GM03348 (cell line): Measurements from ENCODE around the gene GGCX.

ENCODE experiments used
- DNase-seq: peaks from one replicate; pipeline ENCODE4 v3.0.0; 2012; ENCODE audit warnings: low spot score

GGCX gene

DNA sequence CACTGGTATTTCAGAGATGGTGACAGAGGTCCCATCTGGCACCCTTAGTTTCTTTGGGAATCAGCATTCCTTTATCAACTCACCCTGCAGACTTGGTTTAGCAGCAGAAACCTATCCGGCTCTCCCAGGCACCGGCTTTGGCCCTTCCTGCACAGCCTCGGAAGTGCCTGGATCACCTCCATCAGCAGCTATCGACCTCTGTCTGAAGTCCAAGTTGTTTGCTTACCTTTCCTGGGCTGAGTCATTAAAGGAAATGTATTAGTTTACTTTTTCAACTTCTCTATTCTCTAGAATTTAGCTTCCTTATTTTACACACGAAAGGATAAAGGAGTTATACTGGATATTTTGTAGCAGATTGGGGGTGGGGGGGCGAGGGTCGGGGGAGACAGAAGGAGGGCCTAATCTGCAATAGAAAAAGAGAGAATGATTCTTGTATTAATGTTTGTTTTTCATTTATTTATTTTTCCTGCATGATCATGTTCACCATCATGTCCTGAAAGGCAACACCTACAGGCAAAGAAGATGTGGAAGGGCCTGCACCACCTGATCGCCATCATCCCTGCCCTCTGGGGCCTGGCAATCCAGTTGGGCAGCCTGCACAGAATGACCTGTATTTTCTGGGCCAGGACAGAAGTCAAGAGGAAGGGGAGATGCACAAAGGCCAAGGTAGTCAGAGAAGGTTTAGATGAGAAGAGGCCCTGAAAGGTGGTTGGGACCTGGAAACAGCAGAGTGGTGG is 44.5 kb downstream of the GGCX start:
- DNase-seq = no peak

DNA sequence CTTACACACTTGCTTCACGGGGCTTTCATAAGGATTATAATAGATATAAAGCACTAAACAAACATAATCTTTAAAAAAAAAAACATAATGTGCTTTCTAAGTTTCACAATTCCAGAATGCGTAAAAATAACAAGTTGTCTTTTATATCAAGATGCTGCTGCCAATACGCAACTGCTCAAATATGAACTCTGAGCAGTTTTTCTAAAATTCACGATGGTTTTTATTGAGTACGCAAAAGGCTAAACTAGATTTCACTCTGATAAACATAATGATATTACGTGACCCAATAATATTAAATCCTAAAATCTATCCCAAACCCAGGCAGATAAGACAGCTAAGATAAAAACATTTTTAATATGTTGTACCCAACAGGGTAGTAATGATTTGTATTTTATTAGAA is 47.0 kb downstream of the GGCX start:
- no peak for DNase-seq

DNA sequence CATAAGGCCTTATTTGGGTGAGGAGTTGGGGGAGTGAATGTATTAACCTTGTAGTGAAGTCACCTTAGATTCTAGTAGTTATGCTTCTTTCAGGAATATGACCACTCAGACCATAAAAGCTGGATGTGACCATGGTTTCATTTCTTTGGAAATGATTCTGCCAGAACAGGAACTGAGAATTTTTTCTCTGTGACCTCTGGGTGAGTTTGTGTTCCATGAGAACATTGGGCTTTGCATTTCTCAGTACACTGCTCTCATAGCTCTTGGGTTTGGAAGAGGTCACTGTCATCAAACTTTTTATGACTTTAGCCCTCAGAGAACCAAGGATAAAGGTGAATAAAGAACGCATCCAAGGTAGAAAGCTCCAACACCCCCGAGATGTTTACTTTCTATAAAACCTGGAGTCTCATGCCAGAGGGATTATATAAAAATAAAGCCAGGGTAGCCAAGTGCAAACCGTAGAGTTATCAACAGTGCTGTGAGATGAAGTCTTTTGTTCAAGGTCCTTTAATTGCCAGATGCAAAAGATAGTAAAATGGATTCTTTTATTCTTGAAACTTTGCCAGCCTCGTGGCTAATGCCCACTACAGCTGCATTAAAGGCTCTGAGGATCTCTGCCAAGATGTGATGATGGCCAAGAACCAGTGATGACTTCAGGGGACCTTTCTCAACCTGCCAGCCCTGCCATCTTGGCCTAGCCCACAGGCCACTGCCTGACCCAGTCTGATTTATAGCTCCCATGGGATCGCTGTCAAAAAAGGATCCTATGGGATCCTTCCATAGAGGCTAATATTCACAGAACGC is 50.1 kb downstream of the GGCX start:
- no peak for DNase-seq

DNA sequence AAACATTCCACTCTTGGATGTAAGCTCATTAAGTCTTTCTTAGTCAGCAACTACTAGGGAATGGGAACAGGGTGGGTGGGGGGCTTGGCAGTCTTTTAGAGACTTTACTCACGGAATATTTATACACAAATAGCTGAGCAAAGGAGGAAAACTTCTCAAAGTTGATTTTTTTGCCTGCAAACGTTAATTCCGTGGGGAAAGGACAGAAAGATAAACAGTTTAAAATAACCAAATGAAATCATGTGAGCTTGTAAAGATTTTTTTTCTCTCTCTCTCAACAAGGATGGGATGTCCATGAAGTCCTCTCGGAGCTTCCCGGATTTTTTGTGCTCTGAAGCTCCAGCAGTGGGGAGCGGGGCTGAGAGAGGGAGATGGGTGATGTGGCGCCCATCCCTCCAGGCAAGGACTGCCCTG is 54.5 kb downstream of the GGCX start:
- no peak for DNase-seq

DNA sequence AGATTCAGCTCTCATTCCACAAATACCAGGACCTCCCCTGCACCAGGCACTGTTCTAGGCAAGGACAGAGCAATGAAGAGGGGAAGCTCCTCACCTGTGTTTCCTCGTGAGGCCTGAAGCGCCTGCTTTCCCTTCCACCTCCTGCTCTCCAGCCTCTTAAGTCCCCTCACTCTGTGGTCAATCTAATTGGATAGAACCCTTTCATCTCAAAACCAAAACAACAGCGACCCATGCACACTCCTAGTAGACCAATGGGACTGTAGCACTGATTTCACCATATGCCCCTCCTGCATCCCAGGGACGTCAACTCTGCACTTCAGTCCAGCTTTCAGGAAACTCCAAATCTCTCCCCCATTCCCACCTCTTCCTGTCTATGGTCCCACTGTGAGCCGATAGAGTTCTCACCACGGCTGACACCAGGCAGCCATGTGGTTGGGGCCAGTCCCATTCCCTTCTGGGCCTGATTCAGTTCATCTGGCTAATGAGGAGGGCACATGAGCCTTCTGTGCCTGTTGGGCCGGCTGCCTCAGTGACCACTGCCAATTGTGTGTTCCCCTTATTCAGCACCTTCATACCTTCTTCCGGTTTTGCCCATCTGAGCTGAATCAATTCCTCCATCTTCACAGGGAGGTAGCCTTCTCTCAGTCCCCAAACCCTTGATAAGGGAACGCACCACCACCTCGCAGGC is 55.6 kb downstream of the GGCX start:
- peak; percentile 33 for DNase-seq

DNA sequence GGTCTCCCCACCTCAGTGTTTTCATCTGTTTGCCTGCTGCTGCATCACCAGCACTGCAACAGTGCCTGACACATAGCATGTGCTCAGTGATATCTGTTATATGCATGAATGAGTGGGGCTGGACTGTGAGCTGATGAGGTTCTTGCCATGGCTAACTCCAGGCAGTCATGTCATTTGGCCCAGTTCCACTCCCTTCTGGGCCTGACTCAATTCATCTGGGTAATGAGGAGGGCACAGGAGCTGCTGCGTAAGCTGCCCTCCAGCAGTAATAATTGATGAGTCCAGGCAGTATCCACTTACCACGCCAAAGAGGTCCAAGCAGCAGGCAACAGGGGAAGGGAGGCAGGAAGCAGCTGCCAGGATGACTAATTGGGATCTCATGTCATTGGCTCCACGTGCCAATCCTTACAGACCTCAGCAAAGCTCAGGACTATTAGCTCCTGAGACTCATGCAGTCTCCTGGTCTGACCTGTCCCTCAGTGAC is 56.5 kb downstream of the GGCX start:
- DNase-seq = peak; percentile 86

DNA sequence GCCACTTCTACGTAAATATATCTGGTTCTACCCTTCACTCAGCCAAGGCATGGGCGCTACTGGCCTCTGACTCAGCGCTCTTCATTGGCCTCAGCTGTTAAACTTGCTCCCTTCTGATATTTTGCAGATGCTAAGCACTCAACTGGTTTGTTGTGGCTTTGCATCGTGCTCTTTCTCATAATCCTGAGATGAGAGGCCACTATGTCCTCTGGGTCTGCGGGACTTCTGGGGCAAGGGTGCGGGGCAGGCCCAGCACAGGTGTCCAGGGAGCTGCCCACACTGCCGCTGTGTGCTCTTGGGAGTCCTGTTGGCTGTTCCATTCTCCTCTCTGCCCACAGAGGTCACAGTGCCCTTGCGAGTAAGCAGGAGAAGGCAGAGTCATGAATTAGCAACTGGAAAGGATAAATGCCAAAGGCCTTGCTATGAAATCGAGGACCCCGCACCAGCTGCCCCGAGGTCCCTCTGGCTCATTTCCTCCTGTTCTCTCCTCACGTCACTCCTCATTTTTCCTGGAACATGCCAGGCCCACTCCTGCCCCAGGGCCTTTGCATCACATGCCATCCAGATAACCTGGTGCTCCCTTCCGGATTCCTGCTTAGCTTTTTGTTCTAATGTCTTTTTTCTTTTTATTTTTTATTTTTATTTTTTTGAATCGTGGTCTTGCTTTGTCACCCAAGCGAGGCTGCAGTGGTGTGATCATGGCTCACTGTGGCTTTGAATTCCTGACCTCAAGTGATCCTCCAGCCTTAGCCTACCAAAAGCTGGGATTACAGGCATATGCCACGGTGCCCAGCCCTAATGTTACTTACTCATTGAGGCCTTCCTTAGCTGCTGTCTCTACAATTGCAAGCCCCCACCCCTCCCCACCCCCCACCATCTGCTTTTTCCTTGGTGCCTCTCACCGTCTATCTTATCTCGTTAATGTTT is 57.2 kb downstream of the GGCX start:
- DNase-seq = peak; percentile 70

DNA sequence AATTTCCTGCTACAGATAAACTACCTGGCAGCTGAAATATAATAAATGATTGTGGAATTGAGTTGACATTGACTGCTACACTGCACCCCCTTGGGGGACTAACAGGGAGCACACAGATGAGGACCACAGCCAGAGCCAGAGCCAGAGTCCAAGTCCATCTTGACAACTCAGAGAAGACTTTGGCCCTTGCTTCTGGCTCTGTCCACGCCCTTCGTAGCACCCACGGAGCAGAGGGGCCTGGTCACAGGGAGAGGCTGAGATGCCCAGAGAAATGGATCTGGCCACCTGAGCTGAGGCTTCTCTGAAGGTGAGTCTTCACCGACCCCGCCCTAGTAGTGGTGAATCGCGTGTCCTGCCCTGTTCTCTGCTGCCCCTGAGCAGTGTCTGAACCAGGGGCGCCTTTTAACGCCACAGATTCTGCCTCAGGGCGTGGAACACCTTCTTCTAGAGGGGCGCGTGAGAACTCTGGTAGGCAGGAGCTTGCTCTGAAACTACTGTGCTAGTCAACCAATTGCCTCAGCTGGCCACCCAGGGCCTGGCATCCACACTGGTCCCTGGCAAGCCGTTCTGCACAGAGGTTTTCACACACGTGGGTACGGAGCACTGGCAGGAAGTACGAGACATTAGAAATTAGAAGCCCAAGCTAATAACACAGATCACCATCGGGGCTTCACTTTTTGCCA is 58.0 kb downstream of the GGCX start:
- DNase-seq = no peak

DNA sequence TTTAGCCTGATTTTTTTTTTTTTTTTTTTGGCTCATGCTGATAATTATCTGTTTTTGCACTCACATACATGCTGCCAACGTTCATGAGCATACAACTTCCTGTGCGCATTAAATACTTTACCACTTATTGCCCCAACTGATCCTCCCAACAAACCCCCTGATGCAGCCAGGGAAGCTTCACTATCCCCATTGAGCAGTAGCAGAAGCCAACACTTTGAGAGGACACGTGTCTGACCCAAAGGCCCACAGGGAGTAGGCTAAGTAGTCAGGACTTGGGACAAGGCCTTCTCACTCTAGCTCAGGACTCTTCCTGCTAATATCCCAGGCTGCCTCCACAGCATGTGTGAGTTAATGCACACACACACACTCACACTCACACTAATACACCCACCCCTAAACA is 58.6 kb downstream of the GGCX start:
- no peak for DNase-seq

DNA sequence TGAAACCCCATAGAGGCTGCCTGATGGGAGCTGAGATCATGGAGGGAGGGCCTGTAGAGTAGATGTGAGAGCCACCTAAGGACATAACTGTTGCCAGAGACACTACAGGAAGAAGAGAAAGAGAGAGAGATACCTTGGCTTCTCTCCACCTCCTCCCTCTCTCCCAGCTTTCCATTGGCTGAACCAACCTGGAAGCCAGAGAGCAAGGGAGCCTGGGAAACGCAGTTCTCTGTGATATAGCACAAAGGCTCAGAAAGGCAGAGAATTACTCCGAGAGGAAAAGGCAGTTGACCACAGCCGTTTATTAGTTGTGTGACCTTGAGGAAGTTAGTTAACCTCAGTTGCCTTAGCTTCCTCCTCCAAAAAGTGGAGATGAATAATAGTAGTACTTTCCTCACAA is 60.0 kb downstream of the GGCX start:
- no peak for DNase-seq

DNA sequence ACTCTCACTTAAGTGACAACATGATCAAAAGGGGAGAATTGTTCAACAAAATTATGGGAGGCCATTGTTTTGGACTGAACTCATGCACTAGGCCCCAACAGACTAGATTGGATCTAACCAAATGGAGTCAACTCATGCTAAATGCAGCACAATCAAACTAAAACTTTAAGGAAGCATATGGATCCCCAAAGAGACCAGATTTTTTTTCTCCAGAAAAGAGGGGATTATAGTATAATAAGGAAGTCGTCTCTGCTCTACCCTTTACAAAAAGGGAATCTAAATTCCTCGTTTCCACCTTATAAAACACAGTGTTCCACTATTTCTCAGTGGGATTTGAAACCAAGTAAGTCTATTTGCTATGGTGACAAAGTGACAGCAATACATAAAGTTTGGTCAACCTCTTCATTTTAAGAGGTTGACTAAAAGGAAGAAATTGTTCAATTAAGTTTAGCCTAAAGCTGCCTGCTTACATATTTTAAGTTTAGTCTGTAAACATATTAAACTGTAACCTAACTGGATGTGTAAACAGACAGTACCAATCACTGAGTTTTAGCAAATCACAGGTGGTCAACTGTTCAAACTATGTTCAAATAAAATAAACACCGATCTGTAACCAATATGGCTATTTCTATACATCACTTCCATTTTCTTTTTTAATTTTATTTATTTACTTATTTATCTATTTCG is 63.2 kb downstream of the GGCX start:
- DNase-seq = no peak

DNA sequence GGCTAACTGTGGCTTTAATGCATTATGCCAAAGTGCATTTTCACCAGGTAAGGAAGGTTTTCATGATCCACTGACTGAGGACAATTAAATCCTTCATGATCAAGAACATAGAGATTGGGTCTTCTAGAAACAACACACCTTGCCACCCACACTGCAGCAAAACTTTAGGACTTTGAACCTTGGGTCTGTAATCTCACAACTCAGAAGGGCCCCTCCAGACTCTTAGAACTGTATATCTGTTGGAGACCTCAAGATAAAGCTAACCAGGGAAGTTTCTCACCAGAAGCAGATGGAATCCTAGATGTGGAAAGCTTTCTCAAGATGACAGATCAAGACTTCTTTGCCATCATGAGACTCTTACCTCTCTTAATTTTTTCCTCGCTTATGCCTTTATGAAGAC is 64.9 kb downstream of the GGCX start:
- DNase-seq = no peak
